Testis (tissue), 2 donors: ENCODE data around the gene KIF16B.

Experiments used
- CTCF ChIP-seq, 3 experiments: fragments of 450-650 bp in 2 of 3; fragments of 200-600 bp in 1 of 3; sonication (generic) in 1 of 3; IDR thresholded peaks; one replicate each; pipeline ENCODE4 v1.5.1; 2016 to 2019; ENCODE audit warnings: antibody characterized with exemption in 3 of 3, mild to moderate bottlenecking in 2 of 3, moderate library complexity in 1 of 3
- POLR2A ChIP-seq: fragments of 450-650 bp; IDR thresholded peaks from one replicate; pipeline ENCODE4 v1.6.1; 2017; ENCODE audit warnings: antibody characterized with exemption, mild to moderate bottlenecking, moderate library complexity

GRCh38 chr20:16620961-16621360 is 47.7 kb upstream of the KIF16B start:
- no peak for TF ChIP-seq CTCF (IDR thresholded peaks at IDR 0.05)
- TF ChIP-seq POLR2A, result no peak
